Activated CD8-positive, alpha-beta memory T cell treated with anti-CD3 and anti-CD28 coated beads, Interleukin-2, amount 50 U/mL, for 1 hour (primary cell): ENCODE data around the gene APH1B.
"Not testable (repeated sequence)": the region's sequence is repeated elsewhere in the genome, so short reads cannot be mapped to it uniquely, and the experiment has no call there.

Experiments used
- DNase-seq: peaks from one replicate; pipeline ENCODE4 v3.0.0-alpha.2; 2020; ENCODE audit errors: extremely low read depth

Gene APH1B

DNA sequence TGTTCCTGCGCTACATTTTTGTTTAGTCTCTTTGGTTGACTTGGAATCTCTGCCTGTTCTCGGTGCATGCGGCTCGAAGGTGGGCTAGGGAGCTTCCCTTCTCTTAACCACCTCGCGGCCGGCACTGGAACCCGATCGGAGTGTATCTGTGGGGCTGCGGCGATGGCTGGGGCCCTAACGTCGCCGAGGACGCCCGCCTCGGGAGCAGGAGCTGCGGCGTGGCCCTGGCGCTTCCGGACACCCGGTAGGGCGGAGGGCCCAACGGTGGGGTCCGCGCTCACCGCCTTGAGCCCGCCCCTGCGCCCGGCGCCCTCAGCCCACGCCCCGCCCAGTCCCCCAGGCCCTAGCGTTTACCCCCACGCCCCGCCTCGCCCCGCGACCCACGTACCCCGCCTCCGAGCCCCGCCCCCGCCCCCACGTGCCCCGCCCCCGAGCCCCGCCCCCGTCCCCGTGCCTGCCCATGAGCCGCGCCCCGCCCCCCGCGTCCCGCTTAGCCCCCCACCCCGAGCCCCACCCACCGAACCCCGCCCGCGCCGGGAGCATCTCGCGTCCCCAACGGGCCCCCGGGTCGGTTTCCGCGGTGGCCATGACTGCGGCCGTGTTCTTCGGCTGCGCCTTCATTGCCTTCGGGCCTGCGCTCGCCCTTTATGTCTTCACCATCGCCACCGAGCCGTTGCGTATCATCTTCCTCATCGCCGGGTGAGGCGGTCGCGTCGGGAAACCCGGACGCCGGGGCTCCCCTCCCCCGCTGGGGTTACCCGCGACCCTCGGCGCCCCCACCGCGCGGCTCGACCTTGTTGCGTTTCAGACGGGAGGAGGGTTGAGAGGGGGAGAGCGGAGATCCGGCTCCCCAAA is at the start of gene APH1B:
Gene APH1B, plus strand, starts transcription at position 568 of the 855 bp plus-strand sequence. Its CDS starts 19 bp downstream, at position 587.
- DNase-seq = peak; percentile 46

DNA sequence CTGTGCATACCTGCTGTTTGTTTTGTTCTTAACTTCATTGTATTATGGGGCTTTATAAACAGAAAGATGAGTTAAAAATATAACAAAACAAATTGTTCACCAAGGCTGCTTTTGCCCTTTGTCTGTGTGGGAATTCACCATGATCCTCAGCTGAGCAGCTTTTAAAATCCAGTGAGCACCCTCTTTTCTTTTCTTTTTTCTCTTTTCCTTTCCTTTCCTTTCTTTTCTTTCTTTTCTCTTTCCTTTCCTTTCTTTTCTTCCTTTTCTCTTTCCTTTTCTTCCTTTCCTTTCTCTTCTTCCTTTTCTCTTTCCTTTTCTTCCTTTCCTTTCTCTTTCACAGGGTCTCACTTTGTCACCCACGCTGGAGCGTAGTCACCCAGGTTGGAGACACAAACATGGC is 49.7 kb upstream of the APH1B start:
- DNase-seq = no peak

DNA sequence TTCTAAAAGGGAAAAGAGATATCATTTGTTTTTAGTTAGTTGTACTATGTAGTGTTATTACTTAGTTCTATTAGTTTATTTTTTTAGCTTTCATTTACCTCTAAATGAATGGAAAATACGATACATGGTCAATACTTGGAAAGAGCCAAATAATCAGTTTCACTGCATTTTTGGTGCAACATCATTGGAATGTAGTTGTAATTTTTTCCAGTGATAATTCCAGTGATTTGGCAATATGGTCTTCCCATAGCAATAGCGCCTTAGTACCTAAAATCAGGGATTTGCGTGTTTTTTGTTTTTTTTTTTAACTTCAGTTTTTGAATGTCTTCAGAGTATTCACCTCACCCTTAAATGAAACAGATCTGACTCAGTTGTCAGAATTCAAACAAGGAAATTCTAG is 46.2 kb upstream of the APH1B start:
- DNase-seq = no peak

GRCh38 chr15:63231706-63232105 is 45.7 kb upstream of the APH1B start:
- DNase-seq = no peak

GRCh38 chr15:63232405-63232804 is 45.0 kb upstream of the APH1B start:
- DNase-seq = no peak

DNA sequence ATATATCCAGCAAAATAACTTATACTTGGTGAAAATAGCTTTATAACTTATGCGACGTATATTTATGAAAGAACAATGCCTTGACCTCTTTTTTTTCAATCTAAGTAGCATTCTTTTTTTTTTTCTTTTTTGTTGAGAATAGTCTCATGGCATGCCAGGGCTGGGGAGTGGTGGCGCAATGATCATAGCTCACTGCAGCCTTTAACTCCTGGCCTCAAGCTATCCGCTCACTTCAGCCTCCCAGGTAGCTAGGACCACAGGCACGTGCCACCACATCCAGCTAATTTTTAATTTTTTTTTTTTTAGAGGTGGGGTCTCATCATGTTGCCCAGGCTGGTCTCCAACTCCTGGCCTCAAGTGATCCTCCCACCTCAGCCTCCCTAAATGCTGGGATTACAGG is 44.5 kb upstream of the APH1B start:
- DNase-seq = no peak

- no peak for DNase-seq
Observed at GRCh38 chr15:63233667-63234423, 43.6 kb upstream of the APH1B start.

- DNase-seq = no peak
Observed at GRCh38 chr15:63234451-63234870, 42.9 kb upstream of the APH1B start.

DNA sequence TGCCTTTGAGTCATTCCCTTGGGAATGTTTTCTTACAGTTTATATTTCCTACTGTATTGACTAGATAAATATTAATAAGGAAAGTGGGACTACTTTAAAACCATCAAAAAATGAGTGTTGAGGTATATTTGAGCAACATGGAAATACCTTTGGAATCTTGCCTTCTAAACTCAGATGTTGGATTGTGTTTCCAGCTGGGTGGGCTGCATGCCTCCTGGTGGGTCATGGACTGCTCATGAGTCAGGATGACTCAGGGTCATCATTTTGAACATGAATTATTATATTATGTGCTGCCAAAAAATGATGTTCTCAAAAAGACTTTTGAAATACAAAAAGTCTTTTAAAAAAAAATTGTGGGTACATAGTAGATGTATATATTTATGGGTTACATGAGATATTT is 41.1 kb upstream of the APH1B start:
- DNase-seq = no peak

DNA sequence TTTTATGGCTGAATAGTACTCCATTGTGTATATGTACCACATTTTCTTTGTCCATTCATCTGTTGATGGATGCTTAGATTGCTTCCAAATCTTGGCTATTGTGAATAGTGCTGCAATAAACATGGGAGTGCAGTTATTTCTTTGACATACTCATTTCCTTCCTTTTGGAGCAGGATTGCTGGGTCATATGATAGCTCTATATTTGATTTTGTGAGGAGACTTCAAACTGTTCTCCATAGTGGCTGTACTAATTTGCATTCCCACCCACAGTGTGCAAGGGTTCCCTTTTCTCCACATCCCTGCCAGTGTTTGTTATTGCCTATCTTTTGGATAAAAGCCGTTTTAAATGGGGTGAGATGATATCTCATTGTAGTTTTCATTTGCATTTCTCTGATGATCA is 40.3 kb upstream of the APH1B start:
- DNase-seq = not testable (repeated sequence)

DNA sequence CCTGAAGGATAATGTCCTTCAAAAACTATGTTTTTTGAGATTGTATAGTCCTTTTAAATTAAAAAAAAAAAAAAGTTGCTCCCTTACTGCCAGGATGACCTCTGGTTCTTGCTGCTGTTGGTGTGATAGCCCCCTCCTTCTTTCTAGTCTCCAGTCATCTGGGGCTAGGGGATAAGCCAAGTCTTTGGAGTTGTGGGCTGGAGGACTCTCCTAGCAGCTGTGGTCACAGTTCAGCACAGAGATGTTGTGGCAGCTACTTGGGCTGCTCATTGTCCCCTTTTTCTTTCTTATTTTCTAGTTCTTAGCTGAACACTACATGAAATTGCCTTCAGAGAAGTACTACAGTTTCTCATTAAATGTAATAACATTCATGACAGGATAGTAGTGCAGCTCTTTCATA is 39.2 kb upstream of the APH1B start:
- DNase-seq = no peak

GRCh38 chr15:63238796-63239195 is 38.6 kb upstream of the APH1B start:
- DNase-seq = no peak

GRCh38 chr15:63240109-63240508 is 37.3 kb upstream of the APH1B start:
- DNase-seq = no peak

DNA sequence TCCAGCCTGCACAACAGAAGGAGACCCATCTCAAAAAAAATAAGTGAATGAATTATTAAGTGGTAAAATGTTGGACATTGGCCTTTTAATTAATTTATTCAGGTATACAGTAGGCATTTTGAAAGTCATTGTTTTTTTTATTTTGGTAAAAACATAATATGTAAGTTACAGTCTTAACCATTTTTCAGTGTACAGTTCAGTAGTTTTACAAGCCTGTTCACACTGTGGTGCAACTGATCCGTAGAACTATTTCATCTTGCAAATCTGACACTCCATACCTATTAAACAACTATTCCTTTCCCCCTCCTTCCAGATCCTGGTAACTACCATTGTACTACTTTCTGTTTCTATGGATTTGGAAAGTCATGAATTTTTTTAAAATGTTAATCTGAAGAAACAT is 36.1 kb upstream of the APH1B start:
- no peak for DNase-seq

DNA sequence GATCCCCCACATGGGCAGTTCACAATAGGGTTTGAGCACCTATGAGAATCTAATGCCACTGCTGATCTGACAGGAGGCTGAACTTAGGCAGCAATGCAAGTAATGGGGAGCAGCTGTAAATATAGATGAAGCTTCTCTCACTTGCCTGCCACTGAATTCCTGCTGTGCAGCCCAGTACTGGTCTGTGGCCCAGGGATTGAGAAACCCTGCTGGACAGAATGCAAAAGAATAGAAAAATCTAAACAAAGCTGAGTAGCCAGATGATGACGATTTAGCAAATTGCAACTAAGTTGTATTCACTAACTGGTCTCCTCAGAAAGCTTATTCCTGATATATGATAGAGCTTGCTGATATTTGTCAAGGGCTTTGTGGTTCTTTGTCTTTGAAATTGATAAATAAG is 34.3 kb upstream of the APH1B start:
- no peak for DNase-seq

- no peak for DNase-seq
Observed at GRCh38 chr15:63243776-63244175, 33.6 kb upstream of the APH1B start.

DNA sequence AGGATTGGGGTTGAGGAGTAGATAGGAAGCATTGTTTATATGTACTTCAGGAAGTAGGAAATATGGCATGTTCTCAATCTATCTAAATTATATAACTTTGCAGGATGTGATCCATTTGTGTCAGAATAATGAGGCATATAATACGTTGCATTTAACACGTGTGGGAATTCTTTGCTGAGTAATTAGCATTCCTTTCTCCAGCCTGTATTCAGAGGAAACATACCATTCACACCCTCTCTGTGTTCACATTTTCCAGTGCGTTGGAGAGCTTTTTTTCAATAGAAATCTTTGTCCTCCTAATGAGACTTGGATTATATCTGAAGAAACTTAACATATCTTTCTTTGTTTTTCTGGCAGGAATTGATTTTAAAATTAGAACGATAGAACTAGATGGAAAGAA is 33.0 kb upstream of the APH1B start:
- no peak for DNase-seq

DNA sequence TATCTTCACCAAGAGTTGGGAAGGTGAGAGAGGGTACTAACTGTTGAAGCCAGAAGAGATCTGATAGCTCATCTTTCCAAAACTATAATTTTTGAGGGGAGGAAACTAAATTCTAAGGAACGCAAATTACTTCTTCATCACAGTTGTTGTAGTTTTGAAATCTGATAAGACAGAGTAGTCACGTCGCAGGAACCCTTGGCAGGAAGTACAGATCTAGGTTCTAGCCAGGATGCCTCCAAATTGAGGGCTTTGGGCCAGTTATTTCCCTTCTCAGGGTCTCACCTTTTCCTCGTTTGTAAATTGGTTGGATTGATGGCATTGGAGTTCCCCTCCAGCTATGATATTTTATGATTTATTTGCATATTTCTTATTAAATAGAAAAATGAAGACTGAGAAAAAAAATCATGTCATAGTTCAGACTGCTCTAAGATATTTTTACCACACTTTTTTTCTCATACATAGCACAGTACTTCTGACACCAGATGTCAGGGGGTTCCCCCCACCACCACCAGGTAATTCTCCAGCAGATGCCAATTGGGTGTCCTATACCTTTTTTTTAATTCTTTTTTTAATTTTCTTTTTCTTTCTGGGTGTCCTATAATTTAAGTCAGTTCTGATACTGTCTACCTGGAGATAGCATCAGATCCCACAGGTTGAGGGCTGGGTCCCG is 32.3 kb upstream of the APH1B start:
- no peak for DNase-seq

DNA sequence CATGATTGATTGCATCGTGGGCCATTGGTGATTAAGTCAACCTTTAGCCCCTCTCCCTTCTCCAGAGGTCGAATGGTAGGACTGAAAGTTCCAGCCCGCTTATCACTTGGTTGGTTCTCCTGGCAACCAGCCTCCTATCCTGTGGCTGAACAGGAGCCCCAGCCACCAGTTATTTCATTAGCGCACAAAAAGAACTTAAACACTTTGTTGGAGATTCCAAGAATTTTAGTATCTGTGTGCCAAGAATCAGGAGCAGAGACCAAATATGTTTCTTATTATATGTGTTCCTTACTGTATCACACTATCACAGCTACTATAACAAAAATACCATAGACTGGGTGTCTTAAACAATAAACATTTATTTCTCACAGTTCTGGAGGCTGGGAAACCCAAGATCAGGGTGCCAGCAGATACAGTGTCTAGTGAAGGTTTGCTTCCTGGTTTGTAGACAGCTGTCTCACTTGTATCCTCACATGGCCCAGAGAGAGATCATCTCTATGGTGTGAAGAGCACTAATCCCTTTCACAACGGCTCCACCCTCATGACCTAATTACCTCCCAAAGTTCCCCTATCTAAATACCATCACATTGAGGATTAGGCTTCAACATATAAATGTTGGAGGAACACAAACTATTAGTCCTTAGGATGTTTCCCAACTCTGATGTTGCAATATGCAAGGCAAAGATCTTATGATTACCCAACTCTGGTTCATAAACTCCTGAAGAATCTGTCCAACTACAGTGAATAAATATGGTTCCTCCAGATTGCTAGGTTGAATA is 30.5 kb upstream of the APH1B start:
- DNase-seq = no peak

GRCh38 chr15:63250312-63250965 is 27.0 kb upstream of the APH1B start:
- DNase-seq = no peak

DNA sequence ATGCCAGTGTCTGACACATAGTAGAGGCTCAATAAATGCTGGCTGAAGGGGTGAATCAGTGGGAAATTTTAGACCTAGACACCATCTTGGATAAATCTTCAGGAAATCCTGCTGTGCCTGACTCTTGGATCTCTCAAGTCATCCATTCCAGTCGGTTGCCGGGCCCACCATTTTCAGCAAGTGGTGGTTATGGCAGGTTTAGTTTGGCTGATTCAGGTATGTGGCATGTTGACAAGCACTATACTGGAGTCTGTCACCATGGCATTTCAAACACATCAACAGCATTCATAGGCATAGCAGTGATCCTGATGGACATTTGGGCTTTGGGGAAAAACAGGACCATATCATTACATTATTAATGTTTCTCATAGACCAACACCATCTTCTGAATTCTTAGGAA is 25.7 kb upstream of the APH1B start:
- DNase-seq = no peak
